Thyroid gland (tissue), 4 donors: ENCODE results near the gene EXOSC5.

ENCODE experiments used
- CTCF ChIP-seq, 6 experiments: fragments of 200-600 bp in 3 of 6; fragments of 450-650 bp in 3 of 6; sonication (generic) in 3 of 6; IDR thresholded peaks; one replicate each; pipeline ENCODE4 v1.5.1; 2016 to 2019; ENCODE audit warnings: antibody characterized with exemption in 6 of 6, mild to moderate bottlenecking in 2 of 6, inconsistent platforms in 1 of 6, moderate library complexity in 1 of 6
- POLR2A ChIP-seq, 2 donors: fragments of 450-650 bp; IDR thresholded peaks; one replicate each; pipeline ENCODE4 v1.6.1; 2017; ENCODE audit warnings: antibody characterized with exemption in 2 of 2, mild to moderate bottlenecking in 2 of 2, moderate library complexity in 1 of 2

GRCh38 chr19:41413947-41414346, 16.8 kb upstream of the EXOSC5 start:
- TF ChIP-seq CTCF (IDR thresholded peaks at IDR 0.05) (no peak), POLR2A (IDR thresholded peaks at IDR 0.05) (no peak)
